Measurements from ENCODE around the gene AKT1.
"Not testable (repeated sequence)": the region's sequence is repeated elsewhere in the genome, so short reads cannot be mapped to it uniquely, and the experiment has no call there.

The AKT1 gene

GRCh38 chr14:104794993-104795780 lies at the start of gene AKT1:
Gene AKT1, minus strand, starts transcription at chr14:104795748. Its CDS starts 3,105 bp downstream, at chr14:104792643.
- peak; percentile 75 for DNase-seq (ENCODE audit: low spot score)
- in situ Hi-C loops (cut with MboI; ENCODE audit: low sequenced_read_pairs, unreplicated experiment) = no loop called here
- no peak for TF ChIP-seq CTCF (IDR thresholded peaks at IDR 0.05; ENCODE audit: borderline replicate concordance, control extremely low read depth, extremely low read depth, insufficient read depth, missing control alignments)

- TF ChIP-seq CTCF (IDR thresholded peaks at IDR 0.05; ENCODE audit: borderline replicate concordance, control extremely low read depth, extremely low read depth, insufficient read depth, missing control alignments) = no peak
- in situ Hi-C loops (cut with MboI; ENCODE audit: low sequenced_read_pairs, unreplicated experiment) = no loop called here
- peak; percentile 14 for DNase-seq (ENCODE audit: low spot score)
Observed at GRCh38 chr14:104845033-104845666, 49.6 kb upstream of the AKT1 start.

- peak; percentile 22 for DNase-seq (ENCODE audit: low spot score)
- in situ Hi-C loops (cut with MboI; ENCODE audit: low sequenced_read_pairs, unreplicated experiment) = no loop called here
- no peak for TF ChIP-seq CTCF (IDR thresholded peaks at IDR 0.05; ENCODE audit: borderline replicate concordance, control extremely low read depth, extremely low read depth, insufficient read depth, missing control alignments)
Observed at GRCh38 chr14:104844306-104845032, 48.9 kb upstream of the AKT1 start.

- peak; percentile 24 for DNase-seq (ENCODE audit: low spot score)
- in situ Hi-C loops (cut with MboI; ENCODE audit: low sequenced_read_pairs, unreplicated experiment) = no loop called here
- no peak for TF ChIP-seq CTCF (IDR thresholded peaks at IDR 0.05; ENCODE audit: borderline replicate concordance, control extremely low read depth, extremely low read depth, insufficient read depth, missing control alignments)
Observed at GRCh38 chr14:104843442-104844305, 48.1 kb upstream of the AKT1 start.

- no peak for DNase-seq (ENCODE audit: low spot score)
- TF ChIP-seq CTCF (IDR thresholded peaks at IDR 0.05; ENCODE audit: borderline replicate concordance, control extremely low read depth, extremely low read depth, insufficient read depth, missing control alignments) = no peak
- in situ Hi-C loops (cut with MboI; ENCODE audit: low sequenced_read_pairs, unreplicated experiment) = no loop called here
Observed at GRCh38 chr14:104843006-104843405, 47.5 kb upstream of the AKT1 start.

- in situ Hi-C loops (cut with MboI; ENCODE audit: low sequenced_read_pairs, unreplicated experiment) = no loop called here
- no peak for TF ChIP-seq CTCF (IDR thresholded peaks at IDR 0.05; ENCODE audit: borderline replicate concordance, control extremely low read depth, extremely low read depth, insufficient read depth, missing control alignments)
- no peak for DNase-seq (ENCODE audit: low spot score)
Observed at GRCh38 chr14:104841730-104842129, 46.2 kb upstream of the AKT1 start.

GRCh38 chr14:104836171-104836935 lies 40.8 kb upstream of the AKT1 start:
- in situ Hi-C loops (cut with MboI; ENCODE audit: low sequenced_read_pairs, unreplicated experiment); DNase-seq (ENCODE audit: low spot score): not testable (repeated sequence)
